ENCODE results near the gene ATP5ME. TPM values are rescaled to one million over a fixed set of nuclear protein-coding genes. Genes with fewer than 3 reads are reported as not detected.
A peak's percentile ranks its signal among the peaks of the same experiment; 100 is the strongest.

ATP5ME gene
- total RNA-seq, 1 donor from 2014 or later: 255 TPM

DNA sequence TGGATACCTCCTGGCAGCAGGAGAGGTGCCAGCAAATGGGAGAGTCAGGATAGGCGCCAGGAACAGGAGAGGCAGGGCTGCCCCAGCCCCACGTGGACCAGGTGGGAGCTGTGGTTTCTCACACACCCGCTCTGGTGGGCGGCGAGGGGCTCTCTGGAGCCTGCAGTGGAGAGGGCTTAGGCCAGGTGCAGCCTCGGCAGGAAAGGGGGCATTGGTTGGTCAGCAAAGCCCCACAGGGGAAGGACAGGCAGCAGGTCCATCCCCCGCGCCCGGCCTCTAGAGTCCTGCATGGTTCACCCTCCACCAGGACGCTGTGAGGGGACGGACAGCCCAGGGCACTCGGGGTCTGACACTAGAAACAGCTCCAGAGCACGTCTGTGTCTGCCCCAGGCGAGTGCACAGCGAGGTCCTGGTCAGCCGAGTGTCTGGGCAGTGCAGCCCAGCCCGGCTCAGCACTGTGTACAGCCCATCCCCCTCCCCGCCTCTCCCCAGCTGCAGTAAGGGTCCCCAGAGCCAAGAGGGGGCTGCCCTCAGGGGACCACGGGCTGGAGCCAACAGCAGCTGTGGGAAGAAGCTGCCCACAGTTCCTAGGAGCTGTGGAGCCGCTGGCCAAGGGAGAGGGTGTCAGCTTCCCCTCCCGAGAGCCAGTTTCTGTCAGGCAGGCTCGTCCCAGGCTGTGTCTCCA is 8.2 kb downstream of the ATP5ME start:
- no peaks in the 10 kb centered on the region for H3K4me1 Mint-ChIP-seq (ENCODE audit: low read depth, unreplicated experiment)
- no peaks in the 10 kb centered on the region for H3K4me1 ChIP-seq (ENCODE audit: insufficient read depth, low read length)
- FAIRE-seq (no peak), DNase-seq (ENCODE audit: low read depth) (no peak)
- H3K9me3 ChIP-seq (ENCODE audit: insufficient read depth, low read depth, low read length): no peaks in the 10 kb centered on the region
- H3K36me3 Mint-ChIP-seq (ENCODE audit: low read depth, unreplicated experiment): no peaks in the 10 kb centered on the region
- H2AFZ ChIP-seq (ENCODE audit: low read depth, low read length): no peak overlapping the region
- H3K27me3 Mint-ChIP-seq (ENCODE audit: low read depth, unreplicated experiment): no peaks in the 10 kb centered on the region
- no peaks in the 10 kb centered on the region for H4K20me1 ChIP-seq (ENCODE audit: insufficient read depth, low read length)
- no peaks in the 10 kb centered on the region for H3K36me3 ChIP-seq (ENCODE audit: insufficient read depth, low read length)
- no peak overlapping the region for H3K4me2 ChIP-seq (ENCODE audit: low read length)
- peaks cover 2% of the 10 kb centered on the region for H3K9me3 Mint-ChIP-seq (ENCODE audit: unreplicated experiment)
- no peak overlapping the region for H3K27ac ChIP-seq (ENCODE audit: low read depth, low read length)
- no peak overlapping the region for H3K27ac Mint-ChIP-seq (ENCODE audit: unreplicated experiment)
- no peaks in the 10 kb centered on the region for H3K79me2 ChIP-seq (ENCODE audit: insufficient read depth, low read length)
- no peak for TF ChIP-seq CTCF (IDR thresholded peaks at IDR 0.05; ENCODE audit: insufficient read depth, low read depth, low read length)
- TF ChIP-seq EZH2 (IDR thresholded peaks at IDR 0.05; ENCODE audit: insufficient read depth, low read length): no peak
- H3K4me3 Mint-ChIP-seq (ENCODE audit: unreplicated experiment): no peak overlapping the region
- H3K9ac ChIP-seq (ENCODE audit: low read length): no peak overlapping the region
- no peak overlapping the region for H3K4me3 ChIP-seq (ENCODE audit: insufficient read depth, low read depth, low read length)
- no peaks in the 10 kb centered on the region for H3K27me3 ChIP-seq (ENCODE audit: insufficient read depth, low read length)

DNA sequence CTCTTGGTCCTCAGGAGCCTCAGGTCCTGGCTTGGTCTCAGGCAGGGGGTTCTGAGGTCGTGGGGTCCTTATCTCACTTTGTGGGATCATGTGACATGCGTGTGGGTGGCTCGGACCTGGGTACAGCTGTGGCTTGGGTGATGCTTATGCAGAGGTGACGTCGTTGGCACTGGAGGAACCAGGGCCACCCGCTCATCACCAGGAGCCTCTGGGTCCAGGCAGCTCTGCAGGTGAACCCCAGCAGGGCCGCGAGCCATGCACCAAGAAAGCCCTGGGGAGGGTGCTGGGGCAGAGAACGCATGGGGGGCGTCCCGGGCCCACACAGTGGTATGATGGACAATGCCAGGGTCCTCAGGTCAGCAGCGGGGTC is 8.7 kb downstream of the ATP5ME start:
- Mint-ChIP-seq H3K9me3 (ENCODE audit: unreplicated experiment) (peaks cover 2% of the 10 kb centered on the region), H3K4me1 (ENCODE audit: low read depth, unreplicated experiment) (no peaks in the 10 kb centered on the region), H3K4me3 (ENCODE audit: unreplicated experiment) (no peak overlapping the region), H3K36me3 (ENCODE audit: low read depth, unreplicated experiment) (no peaks in the 10 kb centered on the region), H3K27ac (ENCODE audit: unreplicated experiment) (no peak overlapping the region), H3K27me3 (ENCODE audit: low read depth, unreplicated experiment) (no peaks in the 10 kb centered on the region)
- H3K4me3 ChIP-seq (ENCODE audit: insufficient read depth, low read depth, low read length): no peak overlapping the region
- no peak overlapping the region for H3K4me2 ChIP-seq (ENCODE audit: low read length)
- no peaks in the 10 kb centered on the region for H3K9me3 ChIP-seq (ENCODE audit: insufficient read depth, low read depth, low read length)
- DNase-seq (ENCODE audit: low read depth) (no peak), FAIRE-seq (no peak)
- no peaks in the 10 kb centered on the region for H3K36me3 ChIP-seq (ENCODE audit: insufficient read depth, low read length)
- no peaks in the 10 kb centered on the region for H3K27me3 ChIP-seq (ENCODE audit: insufficient read depth, low read length)
- no peaks in the 10 kb centered on the region for H3K79me2 ChIP-seq (ENCODE audit: insufficient read depth, low read length)
- H3K27ac ChIP-seq (ENCODE audit: low read depth, low read length): no peak overlapping the region
- no peak overlapping the region for H3K9ac ChIP-seq (ENCODE audit: low read length)
- H3K4me1 ChIP-seq (ENCODE audit: insufficient read depth, low read length): no peaks in the 10 kb centered on the region
- no peak overlapping the region for H2AFZ ChIP-seq (ENCODE audit: low read depth, low read length)
- no peaks in the 10 kb centered on the region for H4K20me1 ChIP-seq (ENCODE audit: insufficient read depth, low read length)
- TF ChIP-seq CTCF (IDR thresholded peaks at IDR 0.05; ENCODE audit: insufficient read depth, low read depth, low read length): no peak
- TF ChIP-seq EZH2 (IDR thresholded peaks at IDR 0.05; ENCODE audit: insufficient read depth, low read length): no peak

GRCh38 chr4:664713-665231 is 9.3 kb downstream of the ATP5ME start:
- H3K9me3 Mint-ChIP-seq (ENCODE audit: unreplicated experiment): peaks cover 2% of the 10 kb centered on the region
- H3K4me1 Mint-ChIP-seq (ENCODE audit: low read depth, unreplicated experiment): peaks cover 2% of the 10 kb centered on the region
- FAIRE-seq (no peak), DNase-seq (ENCODE audit: low read depth) (no peak)
- Histone ChIP-seq H3K4me3 (ENCODE audit: insufficient read depth, low read depth, low read length) (no peak overlapping the region), H3K79me2 (ENCODE audit: insufficient read depth, low read length) (no peaks in the 10 kb centered on the region), H3K9me3 (ENCODE audit: insufficient read depth, low read depth, low read length) (peaks cover under 1% of the 10 kb centered on the region), H4K20me1 (ENCODE audit: insufficient read depth, low read length) (no peaks in the 10 kb centered on the region), H3K4me2 (ENCODE audit: low read length) (no peak overlapping the region), H3K9ac (ENCODE audit: low read length) (no peak overlapping the region), H3K27ac (ENCODE audit: low read depth, low read length) (no peak overlapping the region), H3K36me3 (ENCODE audit: insufficient read depth, low read length) (no peaks in the 10 kb centered on the region), H3K4me1 (ENCODE audit: insufficient read depth, low read length) (no peaks in the 10 kb centered on the region), H3K27me3 (ENCODE audit: insufficient read depth, low read length) (no peaks in the 10 kb centered on the region), H2AFZ (ENCODE audit: low read depth, low read length) (no peak overlapping the region)
- no peaks in the 10 kb centered on the region for H3K36me3 Mint-ChIP-seq (ENCODE audit: low read depth, unreplicated experiment)
- no peaks in the 10 kb centered on the region for H3K27me3 Mint-ChIP-seq (ENCODE audit: low read depth, unreplicated experiment)
- TF ChIP-seq EZH2 (IDR thresholded peaks at IDR 0.05; ENCODE audit: insufficient read depth, low read length): no peak
- no peak for TF ChIP-seq CTCF (IDR thresholded peaks at IDR 0.05; ENCODE audit: insufficient read depth, low read depth, low read length)
- H3K27ac Mint-ChIP-seq (ENCODE audit: unreplicated experiment): no peak overlapping the region
- peak overlapping the region; percentile 70 for H3K4me3 Mint-ChIP-seq (ENCODE audit: unreplicated experiment)

All from astrocyte (in vitro differentiated cells and primary cell).